Astrocyte (in vitro differentiated cells and primary cell): ENCODE measurements around the gene BMP8A. TPM values are rescaled to one million over a fixed set of nuclear protein-coding genes. Genes with fewer than 3 reads are reported as not detected.

Source experiments
- DNase-seq: peaks from one replicate; pipeline ENCODE4 v3.0.0-alpha.2; 2010; ENCODE audit warnings: low read depth
- FAIRE-seq: peaks from 2 replicates; lab custom pipeline; 2011; peaks lifted over from hg19 to GRCh38; lab: Jason Lieb, UNC
- H2AFZ ChIP-seq: 2 replicates; pipeline ENCODE4 v1.6.0; 2012; ENCODE audit warnings: low read depth, low read length, inconsistent platforms
- H3K27ac ChIP-seq: 2 replicates; pipeline ENCODE4 v1.5.1; 2011; ENCODE audit warnings: low read depth, low read length, inconsistent platforms
- H3K27me3 ChIP-seq: 2 replicates; pipeline ENCODE4 v1.6.0; 2011; ENCODE audit warnings: low read length, inconsistent platforms; ENCODE audit not compliant: insufficient read depth
- H3K36me3 ChIP-seq: 2 replicates; pipeline ENCODE4 v1.5.1; 2011; ENCODE audit warnings: low read length, inconsistent platforms; ENCODE audit not compliant: insufficient read depth
- H3K4me1 ChIP-seq: 2 replicates; pipeline ENCODE4 v1.5.1; 2011; ENCODE audit warnings: low read length, inconsistent platforms; ENCODE audit not compliant: insufficient read depth
- H3K4me2 ChIP-seq: 2 replicates; pipeline ENCODE4 v1.6.0; 2012; ENCODE audit warnings: low read length, inconsistent platforms
- H3K4me3 ChIP-seq: 2 replicates; pipeline ENCODE4 v1.5.1; 2011; ENCODE audit warnings: low read depth, mild to moderate bottlenecking, low read length, inconsistent platforms; ENCODE audit not compliant: insufficient read depth
- H3K79me2 ChIP-seq: 2 replicates; pipeline ENCODE4 v1.6.0; 2012; ENCODE audit warnings: mild to moderate bottlenecking, low read length, inconsistent platforms; ENCODE audit not compliant: insufficient read depth
- H3K9ac ChIP-seq: 2 replicates; pipeline ENCODE4 v1.6.0; 2012; ENCODE audit warnings: mild to moderate bottlenecking, low read length, inconsistent platforms
- H3K9me3 ChIP-seq: 2 replicates; pipeline ENCODE4 v1.5.1; 2012; ENCODE audit warnings: low read depth, mild to moderate bottlenecking, low read length, inconsistent platforms; ENCODE audit not compliant: insufficient read depth
- H4K20me1 ChIP-seq: 2 replicates; pipeline ENCODE4 v1.6.0; 2012; ENCODE audit warnings: low read length, inconsistent platforms; ENCODE audit not compliant: insufficient read depth
- H3K27ac Mint-ChIP-seq: one replicate; pipeline ENCODE4 v1.8.0; 2021; ENCODE audit warnings: mild to moderate bottlenecking, mixed read lengths; ENCODE audit not compliant: unreplicated experiment
- H3K27me3 Mint-ChIP-seq: one replicate; pipeline ENCODE4 v1.8.0; 2021; ENCODE audit warnings: low read depth, mixed read lengths; ENCODE audit not compliant: unreplicated experiment
- H3K36me3 Mint-ChIP-seq: one replicate; pipeline ENCODE4 v1.8.0; 2021; ENCODE audit warnings: low read depth, mixed read lengths; ENCODE audit not compliant: unreplicated experiment
- H3K4me1 Mint-ChIP-seq: one replicate; pipeline ENCODE4 v1.8.0; 2021; ENCODE audit warnings: low read depth, mixed read lengths; ENCODE audit not compliant: unreplicated experiment
- H3K4me3 Mint-ChIP-seq: one replicate; pipeline ENCODE4 v1.8.0; 2021; ENCODE audit warnings: mild to moderate bottlenecking, moderate library complexity, mixed read lengths; ENCODE audit not compliant: unreplicated experiment
- H3K9me3 Mint-ChIP-seq: one replicate; pipeline ENCODE4 v1.8.0; 2021; ENCODE audit warnings: mild to moderate bottlenecking, mixed read lengths; ENCODE audit not compliant: unreplicated experiment
- CTCF ChIP-seq: IDR thresholded peaks from 2 replicates; pipeline ENCODE4 v1.5.1; 2011; ENCODE audit warnings: low read depth, mild to moderate bottlenecking, inconsistent platforms, low read length, moderate library complexity; ENCODE audit not compliant: insufficient read depth
- EZH2 ChIP-seq: IDR thresholded peaks from 2 replicates; pipeline ENCODE4 v1.6.1; 2012; ENCODE audit warnings: mild to moderate bottlenecking, low read length, inconsistent platforms; ENCODE audit not compliant: insufficient read depth
- total RNA-seq: library from RNA; stranded (reverse); gene quantifications from 2 replicates; pipeline ENCODE4 v1.2.1, GENCODE V29; 2021

The BMP8A gene
- total RNA-seq, 1 donor from 2014 or later, result 0.84 TPM

GRCh38 chr1:39507230-39507928 is 15.9 kb downstream of the BMP8A start:
- Mint-ChIP-seq H3K27me3 (peaks cover 10% of the 10 kb centered on the region), H3K9me3 (no peaks in the 10 kb centered on the region), H3K27ac (peak overlapping the region; percentile 27), H3K4me1 (peaks cover 12% of the 10 kb centered on the region), H3K4me3 (no peak overlapping the region), H3K36me3 (peaks cover under 1% of the 10 kb centered on the region)
- H2AFZ ChIP-seq, result no peak overlapping the region
- TF ChIP-seq EZH2 (no peak), CTCF (peak; percentile 31)
- H3K9me3 ChIP-seq, result no peaks in the 10 kb centered on the region
- no peak overlapping the region for H3K4me3 ChIP-seq
- H3K36me3 ChIP-seq, result no peaks in the 10 kb centered on the region
- no peaks in the 10 kb centered on the region for H3K27me3 ChIP-seq
- no peaks in the 10 kb centered on the region for H4K20me1 ChIP-seq
- peaks cover 16% of the 10 kb centered on the region for H3K4me1 ChIP-seq
- no peak overlapping the region for H3K9ac ChIP-seq
- DNase-seq (no peak), FAIRE-seq (no peak)
- H3K27ac ChIP-seq, result no peak overlapping the region
- no peak overlapping the region for H3K4me2 ChIP-seq
- H3K79me2 ChIP-seq, result no peaks in the 10 kb centered on the region

GRCh38 chr1:39508266-39508665 is 16.8 kb downstream of the BMP8A start:
- Histone ChIP-seq H3K4me1 (peaks cover 16% of the 10 kb centered on the region), H3K9ac (no peak overlapping the region), H3K9me3 (no peaks in the 10 kb centered on the region), H3K36me3 (no peaks in the 10 kb centered on the region), H3K4me2 (peak overlapping the region; percentile 30), H4K20me1 (no peaks in the 10 kb centered on the region), H3K27ac (no peak overlapping the region), H3K79me2 (no peaks in the 10 kb centered on the region), H3K4me3 (no peak overlapping the region), H2AFZ (no peak overlapping the region), H3K27me3 (no peaks in the 10 kb centered on the region)
- Mint-ChIP-seq H3K9me3 (no peaks in the 10 kb centered on the region), H3K4me1 (peaks cover 12% of the 10 kb centered on the region), H3K4me3 (no peak overlapping the region), H3K36me3 (no peaks in the 10 kb centered on the region), H3K27me3 (peaks cover 10% of the 10 kb centered on the region), H3K27ac (no peak overlapping the region)
- TF ChIP-seq EZH2 (no peak), CTCF (no peak)
- no peak for FAIRE-seq
- no peak for DNase-seq

- H3K27me3 Mint-ChIP-seq, result peaks cover 10% of the 10 kb centered on the region
- no peak for FAIRE-seq
Observed at GRCh38 chr1:39508857-39509305, 17.4 kb downstream of the BMP8A start.

More at GRCh38 chr1:39508857-39509305, 17.4 kb downstream of the BMP8A start:
- no peaks in the 10 kb centered on the region for H3K27me3 ChIP-seq
- Mint-ChIP-seq H3K4me1 (peaks cover 12% of the 10 kb centered on the region), H3K9me3 (no peaks in the 10 kb centered on the region), H3K27ac (peak overlapping the region; percentile 89), H3K4me3 (no peak overlapping the region), H3K36me3 (no peaks in the 10 kb centered on the region)
- H3K4me3 ChIP-seq, result no peak overlapping the region
- H3K36me3 ChIP-seq, result no peaks in the 10 kb centered on the region
- peak overlapping the region; percentile 30 for H3K4me2 ChIP-seq
- peak overlapping the region; percentile 20 for H2AFZ ChIP-seq
- no peaks in the 10 kb centered on the region for H3K79me2 ChIP-seq
- no peaks in the 10 kb centered on the region for H4K20me1 ChIP-seq
- H3K4me1 ChIP-seq, result peaks cover 16% of the 10 kb centered on the region
- peak; percentile 41 for DNase-seq
- H3K9ac ChIP-seq, result no peak overlapping the region
- H3K9me3 ChIP-seq, result no peaks in the 10 kb centered on the region
- no peak overlapping the region for H3K27ac ChIP-seq
- TF ChIP-seq CTCF (no peak), EZH2 (no peak)
